HG02798 (cell line): Measurements from ENCODE around the gene ZNF827.

ENCODE experiments used
- ATAC-seq: cut with Tn5 transposase; IDR thresholded peaks from one replicate; pipeline ENCODE4 v1.9.1; 2021; ENCODE audit warnings: mild to moderate bottlenecking; ENCODE audit not compliant: unreplicated experiment, poor library complexity

ZNF827 gene

DNA sequence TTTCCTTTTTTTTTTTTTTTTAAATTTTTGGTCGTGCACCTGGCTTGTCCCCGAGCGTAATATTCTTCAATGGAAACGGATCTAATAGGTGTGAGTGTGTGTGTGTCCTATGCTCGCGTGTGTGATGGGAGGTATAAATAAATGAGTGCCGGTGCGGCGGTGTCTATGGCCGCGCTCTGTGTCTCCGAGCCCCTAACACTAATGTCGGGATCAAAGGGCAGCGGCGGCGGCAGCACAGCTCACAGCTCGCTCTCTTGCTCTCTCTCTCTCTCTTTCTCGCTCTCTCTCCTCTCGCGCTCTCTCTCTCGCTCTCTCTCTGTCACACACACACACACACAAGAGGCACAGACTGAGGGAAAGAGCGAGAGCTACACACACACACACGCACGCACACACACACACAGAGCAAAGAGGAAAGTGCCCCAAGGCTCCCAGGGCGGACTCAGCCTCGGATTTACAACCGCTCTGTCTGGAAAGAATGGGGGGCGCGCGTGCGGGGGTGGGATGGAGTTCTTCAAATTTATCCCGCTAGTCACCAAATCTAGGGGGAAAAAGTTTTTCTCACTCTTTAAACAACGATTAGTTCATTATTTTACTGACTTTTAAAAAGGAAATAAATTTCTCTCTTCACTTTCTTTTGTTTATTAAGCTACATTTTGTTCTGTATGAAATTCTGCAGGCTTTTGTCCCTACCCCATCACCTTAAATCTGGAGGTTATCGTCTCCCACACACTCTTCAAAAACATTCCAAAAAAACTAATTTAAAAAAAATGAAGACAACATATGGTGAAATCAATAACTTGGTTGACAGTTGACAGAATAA is at the start of gene ZNF827:
Gene ZNF827 (minus strand): TSS at position 206 of the 823 bp plus-strand sequence. CDS start 416 bp downstream, outside the sequence.
- peak; percentile 39 for ATAC-seq

DNA sequence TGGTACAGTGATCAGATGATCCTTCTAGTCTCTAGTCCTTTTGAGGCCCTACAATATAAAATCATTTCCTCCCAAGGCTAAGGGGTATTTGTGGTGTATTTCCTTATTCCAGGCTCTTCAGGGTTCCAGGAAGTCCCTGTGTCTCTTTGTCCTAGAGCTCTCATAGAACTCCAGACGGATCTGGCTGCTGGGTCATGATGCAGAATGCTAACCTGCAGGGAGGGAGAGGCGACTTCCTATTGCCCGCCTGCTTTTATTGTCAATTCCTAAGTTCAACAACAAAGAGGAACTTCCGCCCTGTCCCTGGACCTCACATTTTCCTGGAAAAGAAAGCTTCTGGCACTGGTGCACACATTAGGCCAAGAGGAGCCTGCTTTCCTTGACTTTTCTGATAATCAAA is 45.9 kb upstream of the ZNF827 start:
- ATAC-seq: no peak

DNA sequence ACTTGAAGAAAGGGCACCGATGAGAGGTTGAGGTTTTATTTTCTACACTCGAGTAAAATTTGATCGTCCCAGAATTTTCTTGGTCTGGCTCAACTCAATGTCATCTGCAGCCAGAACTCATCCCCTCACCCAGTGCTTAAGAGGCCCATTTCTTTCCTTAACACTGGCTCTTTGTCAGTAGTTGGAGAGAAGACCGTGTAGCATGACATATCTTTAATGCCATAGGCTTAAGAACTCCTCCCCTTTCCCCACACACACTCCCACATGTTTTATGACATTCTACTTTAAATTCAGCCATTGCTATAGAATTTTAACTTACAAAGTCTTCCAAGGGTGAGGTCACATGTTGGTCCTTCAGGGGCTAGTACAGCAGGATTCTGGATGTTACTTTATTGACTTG is 44.2 kb upstream of the ZNF827 start:
- no peak for ATAC-seq

DNA sequence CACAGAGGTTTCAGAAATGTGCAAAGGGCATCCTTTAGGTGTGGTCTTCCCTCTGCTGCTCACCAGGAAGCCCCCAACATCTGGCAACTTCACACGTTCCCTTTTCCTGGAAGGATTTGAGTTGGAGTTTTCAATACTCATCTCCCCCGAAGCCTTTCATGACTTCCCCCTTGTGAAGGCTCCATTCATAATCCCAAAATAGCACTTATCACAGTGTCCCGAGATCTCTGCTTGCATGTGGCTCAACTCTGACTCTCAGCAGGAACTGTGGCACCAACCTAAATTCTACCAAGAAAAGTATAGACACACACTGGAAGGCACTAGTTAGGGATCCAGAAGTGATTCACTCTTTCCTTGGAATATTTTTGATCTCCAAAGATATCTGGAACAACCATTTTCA is 40.5 kb upstream of the ZNF827 start:
- ATAC-seq: no peak

GRCh38 chr4:145976680-145977079 is 38.1 kb upstream of the ZNF827 start:
- ATAC-seq: no peak

- no peak for ATAC-seq
Measured at GRCh38 chr4:145960012-145960411, 21.4 kb upstream of the ZNF827 start.

- ATAC-seq: no peak
Measured at GRCh38 chr4:145957302-145957701, 18.7 kb upstream of the ZNF827 start.

DNA sequence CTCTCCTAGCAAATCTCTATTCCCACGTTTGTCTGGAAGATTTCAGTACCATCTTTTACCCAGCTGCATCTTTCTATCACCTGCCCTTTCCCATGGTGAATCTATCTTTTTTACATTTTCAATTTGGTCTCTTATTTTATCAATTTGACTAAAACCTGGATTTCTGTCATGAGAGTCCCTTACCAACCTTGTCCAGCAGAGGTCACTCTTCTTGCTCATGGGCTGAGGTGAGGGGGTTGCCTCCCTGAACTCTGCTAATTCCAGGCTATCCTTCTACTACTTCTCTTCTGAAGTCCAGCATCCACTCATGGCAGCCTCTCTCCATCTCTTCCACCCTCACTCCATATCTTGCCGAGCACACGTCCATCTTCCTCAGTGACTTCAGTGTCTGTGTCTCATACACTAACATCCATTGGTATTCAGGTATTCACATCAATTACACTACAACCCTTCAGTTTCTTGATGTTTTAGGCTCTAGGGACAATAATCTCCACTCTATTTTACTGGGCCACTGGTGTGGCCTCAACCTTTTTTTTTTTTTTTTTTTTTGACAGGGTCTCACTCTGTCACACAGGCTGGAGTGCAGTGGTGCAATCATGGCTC is 17.8 kb upstream of the ZNF827 start:
- ATAC-seq: peak; percentile 63

DNA sequence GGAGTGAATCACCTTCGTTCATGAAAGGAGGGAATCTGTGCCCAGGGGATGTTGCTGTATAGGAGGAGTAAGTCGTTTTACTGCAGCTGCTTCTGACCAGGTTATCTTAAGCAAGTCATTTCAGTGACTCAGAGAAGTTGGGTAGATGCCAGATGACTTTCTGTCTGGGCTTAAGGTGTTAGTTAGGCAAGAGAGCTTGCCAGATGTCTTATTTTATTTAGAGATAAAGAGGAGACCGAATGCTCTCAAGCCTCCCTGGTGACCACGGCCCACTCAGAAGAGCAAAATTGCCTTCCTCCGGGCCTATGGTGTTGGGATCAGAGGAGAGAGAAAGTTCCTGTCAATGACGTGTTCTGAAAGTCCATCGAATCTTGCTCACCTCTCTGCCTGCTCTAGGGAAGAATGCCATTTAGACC is 16.3 kb upstream of the ZNF827 start:
- no peak for ATAC-seq

DNA sequence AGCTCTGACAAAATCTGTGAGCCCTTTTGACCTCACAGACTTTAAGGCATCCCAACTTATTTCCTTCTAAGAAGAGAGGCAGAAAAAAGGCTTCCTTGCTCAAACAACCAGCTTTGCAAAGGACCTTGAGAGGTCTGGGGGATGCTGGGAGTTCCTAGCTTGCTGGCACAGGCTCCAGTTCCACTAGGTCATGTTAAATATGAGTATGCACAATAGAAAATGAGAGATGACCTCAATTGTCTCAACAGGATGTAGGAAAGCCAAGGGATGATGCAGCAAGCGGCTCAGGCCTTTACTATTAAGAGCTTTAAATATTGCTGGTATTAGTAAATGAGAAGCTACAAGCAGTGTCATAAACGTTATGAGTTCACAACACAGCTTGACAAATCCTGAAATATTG is 13.3 kb upstream of the ZNF827 start:
- no peak for ATAC-seq

- no peak for ATAC-seq
Measured at GRCh38 chr4:145945431-145946155, 7.0 kb upstream of the ZNF827 start.

- no peak for ATAC-seq
Measured at GRCh38 chr4:145944886-145945285, 6.3 kb upstream of the ZNF827 start.

GRCh38 chr4:145939856-145940255 is 1.2 kb upstream of the ZNF827 start:
- ATAC-seq: no peak

DNA sequence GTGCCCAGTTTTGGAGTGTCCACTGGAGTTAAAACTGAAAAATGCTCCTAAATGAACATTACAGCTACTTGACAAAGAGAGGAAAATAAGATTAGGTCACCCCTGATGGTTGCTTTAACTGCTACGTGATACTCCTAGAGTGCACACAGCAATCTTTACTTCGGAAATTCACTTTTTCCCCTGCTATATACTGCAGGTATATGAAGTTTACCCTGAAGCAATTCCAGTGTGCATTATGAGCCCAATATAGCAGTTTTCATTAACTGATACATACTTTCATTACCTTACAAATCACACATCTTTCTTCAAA is 773 bp upstream of the ZNF827 start:
- ATAC-seq: no peak

DNA sequence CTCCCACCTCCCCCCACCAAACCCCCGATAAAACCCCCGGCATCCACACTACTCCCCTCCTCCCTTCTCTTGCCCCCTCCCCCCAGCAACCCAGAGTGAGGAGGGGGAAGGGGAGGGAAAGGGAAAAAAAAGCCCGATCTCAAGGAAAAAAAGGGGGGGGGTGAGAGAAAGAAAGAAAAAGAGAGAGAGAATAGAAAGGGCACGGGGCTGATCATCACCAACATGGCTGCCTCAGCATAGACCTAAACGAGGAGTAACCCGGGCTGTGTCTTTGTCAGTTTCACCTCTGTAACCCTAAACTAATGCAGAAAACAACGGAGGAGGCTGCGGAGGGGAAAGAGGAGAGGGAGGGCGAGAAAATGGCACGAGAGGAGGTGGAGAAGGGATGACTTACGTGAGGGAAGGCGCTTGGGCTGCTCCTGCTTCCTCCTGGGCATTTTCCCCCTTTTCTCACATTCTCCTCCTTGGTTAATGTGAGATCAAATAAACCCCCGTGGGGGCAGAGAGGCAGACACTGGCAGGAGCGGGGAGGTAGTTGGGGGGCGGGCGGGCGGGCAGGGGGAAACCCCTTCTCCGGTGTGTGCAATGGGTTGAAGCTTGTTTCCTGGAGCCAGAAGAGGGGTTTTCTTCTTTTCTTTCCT is 532 bp downstream of the ZNF827 start:
- ATAC-seq: no peak

DNA sequence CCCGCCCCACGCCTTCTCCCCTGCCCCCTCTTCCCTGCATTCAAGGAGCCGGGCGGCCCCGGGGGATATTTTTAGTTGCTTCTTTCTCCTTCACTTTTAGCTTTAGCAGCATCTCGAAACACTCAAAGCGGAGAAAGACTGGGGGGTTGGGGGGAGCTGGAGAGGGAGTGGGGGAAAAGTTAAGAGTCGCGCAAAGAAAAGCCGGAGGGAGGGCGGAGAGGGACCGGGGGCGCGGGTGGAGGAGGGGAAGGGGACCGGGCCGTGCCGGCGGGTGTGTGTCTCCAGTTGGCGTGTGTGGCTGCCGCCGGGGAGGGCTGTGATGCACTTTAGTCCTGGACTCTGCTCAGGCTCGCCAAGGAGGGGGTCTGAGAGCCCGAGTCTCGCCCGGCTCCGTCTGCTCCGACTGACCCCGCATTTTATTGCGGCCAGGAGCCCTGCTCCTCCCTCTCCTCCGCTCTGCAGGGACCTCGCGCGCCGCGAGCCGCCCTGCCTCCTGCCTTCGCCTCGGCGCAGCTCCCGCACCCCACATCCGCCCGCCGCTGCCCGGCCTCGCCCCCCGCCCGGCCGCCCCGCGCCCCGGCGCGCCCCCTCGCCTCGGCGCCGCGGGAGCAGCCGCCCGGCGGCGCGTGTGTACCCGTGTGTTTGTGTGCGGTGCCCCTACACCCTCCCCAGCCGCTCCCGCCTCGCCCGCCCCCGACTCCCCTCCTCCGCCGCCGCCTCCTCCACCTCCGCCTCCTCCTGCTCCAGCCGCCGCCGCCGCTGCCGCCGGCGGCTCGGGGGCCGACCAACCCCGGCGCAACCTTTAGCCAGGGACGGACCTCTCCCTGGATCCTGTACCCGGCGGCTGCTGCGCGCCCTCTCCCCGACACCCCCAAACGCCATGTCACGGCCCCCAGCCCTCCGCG is 1.4 kb downstream of the ZNF827 start:
- peak; percentile 20 for ATAC-seq

DNA sequence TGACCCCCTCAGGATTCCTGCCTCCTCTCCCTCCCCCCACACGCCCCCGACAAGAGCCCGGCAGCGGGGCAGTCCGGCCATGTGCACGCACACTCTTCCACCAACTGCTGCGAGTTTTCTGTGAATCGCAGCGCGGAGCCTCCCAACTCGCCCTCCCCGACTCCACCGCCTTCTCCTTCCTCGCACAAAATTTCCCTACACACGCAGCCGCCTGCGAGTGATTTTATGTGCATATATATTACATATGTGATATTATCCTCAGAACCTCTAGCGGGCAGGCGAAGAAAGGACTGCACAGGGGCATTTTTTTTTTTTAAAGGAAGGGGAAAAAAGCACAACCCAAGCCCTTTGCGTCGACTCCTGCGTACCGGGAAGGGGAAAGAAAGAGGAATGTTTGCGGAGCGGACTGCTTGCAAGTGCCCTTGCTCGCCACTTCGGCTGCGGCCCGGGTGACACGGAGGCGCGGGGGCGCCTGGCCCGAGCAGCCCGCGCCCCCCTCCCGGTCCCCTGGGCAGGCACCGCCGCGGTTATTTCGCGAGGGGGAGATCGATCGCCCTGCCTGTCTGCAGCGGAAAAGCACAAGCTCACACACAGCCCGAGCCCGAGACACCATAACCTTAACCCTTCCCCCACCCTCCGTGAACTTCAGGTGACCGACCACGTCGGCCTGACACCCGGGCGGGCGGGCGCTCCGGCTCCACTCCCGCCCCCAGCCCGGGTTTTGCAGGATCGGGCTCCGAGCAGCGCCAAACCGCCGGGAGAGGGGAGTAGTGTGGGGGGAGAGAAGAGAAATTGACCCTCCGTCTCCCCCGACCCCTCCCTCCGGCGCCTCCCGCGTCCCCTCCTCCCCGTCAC is 2.3 kb downstream of the ZNF827 start:
- peak; percentile 58 for ATAC-seq

DNA sequence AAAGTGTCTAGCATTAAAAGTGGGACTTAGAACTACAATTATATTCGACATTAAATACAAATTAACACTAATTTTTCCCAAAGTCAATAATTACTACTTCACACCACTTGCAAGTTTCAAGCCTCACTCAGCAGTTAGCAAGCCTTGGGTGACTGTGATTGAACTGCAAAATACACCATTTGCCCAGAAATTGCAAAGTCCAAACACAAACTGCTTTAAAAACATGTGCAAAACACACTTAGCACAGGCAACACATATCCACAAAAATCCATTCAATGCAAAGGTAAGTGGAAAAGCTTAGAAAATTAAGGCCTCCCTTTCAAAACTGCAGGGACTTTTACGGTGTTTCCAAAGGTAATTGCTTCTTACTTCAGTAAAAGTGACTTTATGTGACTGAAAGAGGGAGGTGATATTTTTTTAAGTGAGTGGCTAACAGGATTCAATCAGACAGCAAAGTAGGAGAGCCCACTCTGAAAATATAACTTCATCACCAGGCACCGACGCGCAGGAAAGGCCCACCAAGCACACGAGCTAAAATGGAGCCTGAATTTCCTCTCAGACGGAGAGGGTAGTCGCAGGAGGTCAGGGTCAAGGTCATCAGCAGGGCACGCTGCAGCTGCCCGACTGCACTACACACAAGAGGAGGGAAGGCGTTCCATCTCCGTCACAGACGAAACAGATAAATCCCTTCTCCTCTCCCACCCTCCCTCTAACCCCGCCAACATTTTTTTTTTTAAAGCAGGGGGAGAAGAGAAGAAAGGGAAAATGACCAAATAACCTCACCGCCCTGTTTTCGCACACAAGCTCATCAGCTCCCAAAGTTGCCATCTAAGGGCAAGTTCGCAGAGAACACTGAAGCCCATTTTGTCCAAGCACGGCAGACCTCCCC is 3.1 kb downstream of the ZNF827 start:
- peak; percentile 30 for ATAC-seq
